ENCODE results near the gene NECTIN3.

Gene NECTIN3

GRCh38 chr3:111210866-111211564, 139.4 kb downstream of the NECTIN3 start:
- DNase-seq, result no peak

GRCh38 chr3:111212511-111212910, 140.9 kb downstream of the NECTIN3 start:
- no peak for DNase-seq

- DNase-seq, result no peak
Measured at GRCh38 chr3:111215481-111215880, 143.9 kb downstream of the NECTIN3 start.

- DNase-seq, result no peak
Measured at GRCh38 chr3:111218615-111219014, 147.0 kb downstream of the NECTIN3 start.

GRCh38 chr3:111227216-111227615, 155.6 kb downstream of the NECTIN3 start:
- DNase-seq, result no peak

GRCh38 chr3:111229301-111229700, 157.7 kb downstream of the NECTIN3 start:
- DNase-seq, result no peak

GRCh38 chr3:111236836-111237713, 165.5 kb downstream of the NECTIN3 start:
- no peak for DNase-seq

- no peak for DNase-seq
Measured at GRCh38 chr3:111237946-111238345, 166.3 kb downstream of the NECTIN3 start.

GRCh38 chr3:111238885-111239284, 167.3 kb downstream of the NECTIN3 start:
- no peak for DNase-seq

- DNase-seq, result no peak
Measured at GRCh38 chr3:111241960-111242359, 170.3 kb downstream of the NECTIN3 start.
